Measurements from ENCODE around the gene CCNQ. TPM values are rescaled to one million over a fixed set of nuclear protein-coding genes. Genes with fewer than 3 reads are reported as not detected.

CCNQ gene
- total and polyA plus RNA-seq, 2 donors (not counting 3 experiments of a cell fraction or from before 2014, with no cell fraction given), result 21.3 to 37.0 TPM

DNA sequence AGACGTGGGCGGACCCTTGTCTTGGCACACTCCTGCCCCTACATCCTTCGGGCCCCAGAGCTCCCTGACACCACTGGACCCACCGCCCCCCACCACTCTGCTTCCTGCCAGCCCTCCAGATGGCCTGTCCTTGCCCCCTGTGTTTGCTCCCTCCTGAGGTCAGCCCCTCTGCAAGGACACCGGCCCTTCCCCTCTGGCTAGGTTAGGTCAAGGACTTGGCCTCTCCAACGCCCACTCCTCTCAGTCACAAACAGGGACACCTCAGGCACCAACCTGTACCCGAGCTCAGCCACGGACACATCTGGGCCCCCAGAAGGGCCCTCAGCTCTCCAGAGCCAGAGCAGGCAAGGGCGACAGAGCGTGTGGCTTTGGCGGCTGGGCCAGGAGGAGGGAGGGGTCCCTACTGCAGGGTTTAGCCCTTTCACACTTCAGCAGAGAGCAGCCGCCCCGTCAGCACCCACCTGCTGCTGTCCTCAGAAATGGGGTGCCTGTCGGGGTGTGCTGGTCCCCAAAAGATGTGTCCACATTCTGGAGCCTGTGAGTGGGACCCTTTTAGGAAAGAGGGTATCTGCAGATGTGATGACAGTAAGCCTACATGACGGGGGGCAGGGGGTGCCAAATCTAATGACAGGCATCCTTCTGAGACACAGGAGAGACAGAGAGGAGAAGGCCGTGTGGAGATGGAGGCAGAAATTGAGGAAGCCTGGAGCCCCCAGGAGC lies 24.5 kb upstream of the CCNQ start:
- ChIA-PET CTCF (interaction anchor here (1.0 kb wide), 1 partner anchor 44 kb away, joined by 6 read pairs; no protein-coding TSS in a partner anchor), POLR2A (no interaction called here)
- BruUV-seq (replicated peaks), result no TSS peak
- H3K79me2 ChIP-seq (ENCODE audit: control insufficient read depth, insufficient read depth, low read length), result no peaks in the 10 kb centered on the region
- dilution Hi-C loops (cut with MboI; ENCODE audit: extremely low pct_ligation_motif_present, low sequenced_read_pairs), result no loop called here
- H3K27me3 ChIP-seq (ENCODE audit: control insufficient read depth in 2 of 2, insufficient read depth in 2 of 2, low read length in 2 of 2), result no peaks in the 10 kb centered on the region
- H3K9me1 ChIP-seq (replicated peaks; ENCODE audit: control insufficient read depth, extremely low read depth, insufficient read depth, low read length), result no peaks in the 10 kb centered on the region
- intact Hi-C loops (cut with micrococcal nuclease), result no loop called here
- H3K4me3 ChIP-seq (replicated peaks in 1 of 3; ENCODE audit: insufficient read depth in 1 of 3, low read depth in 1 of 3, low read length in 3 of 3), result no peak overlapping the region
- H3K27ac ChIP-seq (ENCODE audit: insufficient read depth, low read depth, low read length), result no peak overlapping the region
- H3K9me3 ChIP-seq (replicated peaks; ENCODE audit: control insufficient read depth, insufficient read depth, low read length), result no peaks in the 10 kb centered on the region
- FAIRE-seq (no peak), DNase-seq (ENCODE audit: low read depth, low spot score) (no peak)
- no peaks in the 10 kb centered on the region for H3K4me1 ChIP-seq (ENCODE audit: control insufficient read depth, extremely low read depth, insufficient read depth, low read length)
- no peak overlapping the region for H3K9ac ChIP-seq (replicated peaks; ENCODE audit: extremely low read depth, insufficient read depth, low read length)
- H4K20me1 ChIP-seq (replicated peaks; ENCODE audit: control insufficient read depth, extremely low read depth, insufficient read depth, low read length), result no peaks in the 10 kb centered on the region
- H2AFZ ChIP-seq (ENCODE audit: low read depth, low read length), result no peak overlapping the region
- no peaks in the 10 kb centered on the region for H3K36me3 ChIP-seq (ENCODE audit: control insufficient read depth in 2 of 2, extremely low read depth in 1 of 2, insufficient read depth in 2 of 2, low read length in 2 of 2)
- no peak for TF ChIP-seq EZH2 (IDR thresholded peaks at IDR 0.05; ENCODE audit: borderline replicate concordance, low read depth, low read length, severe bottlenecking)
- no peak for TF ChIP-seq FOS (IDR thresholded peaks at IDR 0.05; ENCODE audit: borderline replicate concordance, insufficient read depth, low read length)
- TF ChIP-seq, protein P1, sequence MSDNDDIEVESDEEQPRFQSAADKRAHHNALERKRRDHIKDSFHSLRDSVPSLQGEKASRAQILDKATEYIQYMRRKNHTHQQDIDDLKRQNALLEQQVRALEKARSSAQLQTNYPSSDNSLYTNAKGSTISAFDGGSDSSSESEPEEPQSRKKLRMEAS (IDR thresholded peaks at IDR 0.05; ENCODE audit: insufficient read depth, insufficient read length), result no peak
- no peak for TF ChIP-seq JUN (IDR thresholded peaks at IDR 0.05; ENCODE audit: borderline replicate concordance, insufficient read depth, insufficient read length, low read depth)
- TF ChIP-seq POLR2AphosphoS5 (IDR thresholded peaks at IDR 0.05; ENCODE audit: insufficient read depth, low read depth, low read length), result no peak
- TF ChIP-seq POLR2A (IDR thresholded peaks at IDR 0.05; ENCODE audit: low read depth, low read length), result no peak
- TF ChIP-seq, protein P2, sequence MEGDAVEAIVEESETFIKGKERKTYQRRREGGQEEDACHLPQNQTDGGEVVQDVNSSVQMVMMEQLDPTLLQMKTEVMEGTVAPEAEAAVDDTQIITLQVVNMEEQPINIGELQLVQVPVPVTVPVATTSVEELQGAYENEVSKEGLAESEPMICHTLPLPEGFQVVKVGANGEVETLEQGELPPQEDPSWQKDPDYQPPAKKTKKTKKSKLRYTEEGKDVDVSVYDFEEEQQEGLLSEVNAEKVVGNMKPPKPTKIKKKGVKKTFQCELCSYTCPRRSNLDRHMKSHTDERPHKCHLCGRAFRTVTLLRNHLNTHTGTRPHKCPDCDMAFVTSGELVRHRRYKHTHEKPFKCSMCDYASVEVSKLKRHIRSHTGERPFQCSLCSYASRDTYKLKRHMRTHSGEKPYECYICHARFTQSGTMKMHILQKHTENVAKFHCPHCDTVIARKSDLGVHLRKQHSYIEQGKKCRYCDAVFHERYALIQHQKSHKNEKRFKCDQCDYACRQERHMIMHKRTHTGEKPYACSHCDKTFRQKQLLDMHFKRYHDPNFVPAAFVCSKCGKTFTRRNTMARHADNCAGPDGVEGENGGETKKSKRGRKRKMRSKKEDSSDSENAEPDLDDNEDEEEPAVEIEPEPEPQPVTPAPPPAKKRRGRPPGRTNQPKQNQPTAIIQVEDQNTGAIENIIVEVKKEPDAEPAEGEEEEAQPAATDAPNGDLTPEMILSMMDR (IDR thresholded peaks at IDR 0.05; ENCODE audit: extremely low read depth in 1 of 2, insufficient read depth in 1 of 2, low read depth in 1 of 2, low read length in 2 of 2), result no peak
- H3K4me2 ChIP-seq (ENCODE audit: insufficient read depth, low read length), result no peak overlapping the region
